MM.1S (cell line): ENCODE data around the gene DGCR8.

Experiments used
- DNase-seq: peaks from one replicate; pipeline ENCODE4 v3.0.0-alpha.2; 2015
- H2AFZ ChIP-seq: fragments of 300-600 bp; sonication (generic); 2 replicates; pipeline ENCODE4 v1.6.0; 2016; ENCODE audit warnings: antibody characterized with exemption, low read length
- H3F3A ChIP-seq: fragments of 300-600 bp; sonication (generic); 2 replicates; pipeline ENCODE4 v1.6.1; 2016; ENCODE audit warnings: mild to moderate bottlenecking, antibody characterized with exemption, low read length, moderate library complexity, mixed read lengths; ENCODE audit not compliant: insufficient read depth
- H3K27ac ChIP-seq: fragments of 300-600 bp; sonication (generic); 2 replicates; pipeline ENCODE4 v1.5.1; 2016; ENCODE audit warnings: mild to moderate bottlenecking, low read length
- H3K27me3 ChIP-seq: fragments of 300-600 bp; sonication (generic); replicated peaks from 2 replicates; pipeline ENCODE4 v1.6.0; 2016; ENCODE audit warnings: low read length; ENCODE audit not compliant: insufficient read depth
- H3K36me3 ChIP-seq: fragments of 300-600 bp; sonication (generic); replicated peaks from 2 replicates; pipeline ENCODE4 v1.6.1; 2016; ENCODE audit warnings: mild to moderate bottlenecking, low read length, mixed read lengths; ENCODE audit not compliant: insufficient read depth
- H3K4me1 ChIP-seq: fragments of 300-600 bp; sonication (generic); 2 replicates; pipeline ENCODE4 v1.6.1; 2016; ENCODE audit warnings: low read length, mixed read lengths
- H3K4me2 ChIP-seq: fragments of 300-600 bp; sonication (generic); 2 replicates; pipeline ENCODE4 v1.6.0; 2016; ENCODE audit warnings: low read depth, low read length
- H3K4me3 ChIP-seq: fragments of 300-600 bp; sonication (generic); 2 replicates; pipeline ENCODE4 v1.5.1; 2016; ENCODE audit warnings: low read length, mixed read lengths
- H3K79me2 ChIP-seq: fragments of 300-600 bp; sonication (generic); 2 replicates; pipeline ENCODE4 v1.6.1; 2016; ENCODE audit warnings: mixed run types, low read length, mixed read lengths
- H3K9ac ChIP-seq: fragments of 300-600 bp; sonication (generic); 2 replicates; pipeline ENCODE4 v1.6.1; 2016; ENCODE audit warnings: low read length, mixed read lengths
- H3K9me2 ChIP-seq: fragments of 300-600 bp; sonication (generic); replicated peaks from 2 replicates; pipeline ENCODE4 v1.6.1; 2016; ENCODE audit warnings: mild to moderate bottlenecking, low read length, mixed read lengths; ENCODE audit not compliant: insufficient read depth
- H3K9me3 ChIP-seq: fragments of 300-600 bp; sonication (generic); replicated peaks from 2 replicates; pipeline ENCODE4 v1.6.1; 2016; ENCODE audit warnings: mild to moderate bottlenecking, low read length, mixed read lengths; ENCODE audit not compliant: insufficient read depth
- H4K20me1 ChIP-seq: fragments of 300-600 bp; sonication (generic); 2 replicates; pipeline ENCODE4 v1.6.1; 2016; ENCODE audit warnings: mild to moderate bottlenecking, low read length, moderate library complexity, mixed read lengths; ENCODE audit not compliant: insufficient read depth
- EZH2 ChIP-seq: fragments of 300-600 bp; sonication (generic); optimal IDR thresholded peaks from 2 replicates; pipeline ENCODE3; 2017; ENCODE audit warnings: low read depth, mild to moderate bottlenecking, antibody characterized with exemption, low read length, mixed read lengths
- EZH2phosphoT487 ChIP-seq: fragments of 300-600 bp; sonication (generic); IDR thresholded peaks from 2 replicates; pipeline ENCODE4 v1.6.1; 2018; ENCODE audit warnings: antibody characterized with exemption, low read length
- TF ChIP-seq, protein P1 (sequence below): fragments of 300-600 bp; sonication (generic); IDR thresholded peaks from 2 replicates; pipeline ENCODE4 v1.5.1; 2016; ENCODE audit warnings: antibody characterized with exemption, low read length, mixed read lengths

DGCR8 gene

GRCh38 chr22:20107471-20107901, 27.4 kb downstream of the DGCR8 start:
- H2AFZ ChIP-seq: no peak overlapping the region
- no peaks in the 10 kb centered on the region for H3K4me1 ChIP-seq
- H3K27me3 ChIP-seq: no peaks in the 10 kb centered on the region
- no peak overlapping the region for H3K27ac ChIP-seq
- peaks cover 35% of the 10 kb centered on the region for H3K79me2 ChIP-seq
- no peak overlapping the region for H3K4me3 ChIP-seq
- H3K9me3 ChIP-seq: no peaks in the 10 kb centered on the region
- H3K36me3 ChIP-seq: peaks cover 9% of the 10 kb centered on the region
- DNase-seq: no peak
- no peaks in the 10 kb centered on the region for H3K9me2 ChIP-seq
- no peak overlapping the region for H3K9ac ChIP-seq
- TF ChIP-seq EZH2phosphoT487 (no peak), EZH2 (no peak)
- TF ChIP-seq, protein P1, sequence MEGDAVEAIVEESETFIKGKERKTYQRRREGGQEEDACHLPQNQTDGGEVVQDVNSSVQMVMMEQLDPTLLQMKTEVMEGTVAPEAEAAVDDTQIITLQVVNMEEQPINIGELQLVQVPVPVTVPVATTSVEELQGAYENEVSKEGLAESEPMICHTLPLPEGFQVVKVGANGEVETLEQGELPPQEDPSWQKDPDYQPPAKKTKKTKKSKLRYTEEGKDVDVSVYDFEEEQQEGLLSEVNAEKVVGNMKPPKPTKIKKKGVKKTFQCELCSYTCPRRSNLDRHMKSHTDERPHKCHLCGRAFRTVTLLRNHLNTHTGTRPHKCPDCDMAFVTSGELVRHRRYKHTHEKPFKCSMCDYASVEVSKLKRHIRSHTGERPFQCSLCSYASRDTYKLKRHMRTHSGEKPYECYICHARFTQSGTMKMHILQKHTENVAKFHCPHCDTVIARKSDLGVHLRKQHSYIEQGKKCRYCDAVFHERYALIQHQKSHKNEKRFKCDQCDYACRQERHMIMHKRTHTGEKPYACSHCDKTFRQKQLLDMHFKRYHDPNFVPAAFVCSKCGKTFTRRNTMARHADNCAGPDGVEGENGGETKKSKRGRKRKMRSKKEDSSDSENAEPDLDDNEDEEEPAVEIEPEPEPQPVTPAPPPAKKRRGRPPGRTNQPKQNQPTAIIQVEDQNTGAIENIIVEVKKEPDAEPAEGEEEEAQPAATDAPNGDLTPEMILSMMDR: no peak
- no peak overlapping the region for H3K4me2 ChIP-seq
- no peaks in the 10 kb centered on the region for H4K20me1 ChIP-seq
- H3F3A ChIP-seq: peaks cover 23% of the 10 kb centered on the region

DNA sequence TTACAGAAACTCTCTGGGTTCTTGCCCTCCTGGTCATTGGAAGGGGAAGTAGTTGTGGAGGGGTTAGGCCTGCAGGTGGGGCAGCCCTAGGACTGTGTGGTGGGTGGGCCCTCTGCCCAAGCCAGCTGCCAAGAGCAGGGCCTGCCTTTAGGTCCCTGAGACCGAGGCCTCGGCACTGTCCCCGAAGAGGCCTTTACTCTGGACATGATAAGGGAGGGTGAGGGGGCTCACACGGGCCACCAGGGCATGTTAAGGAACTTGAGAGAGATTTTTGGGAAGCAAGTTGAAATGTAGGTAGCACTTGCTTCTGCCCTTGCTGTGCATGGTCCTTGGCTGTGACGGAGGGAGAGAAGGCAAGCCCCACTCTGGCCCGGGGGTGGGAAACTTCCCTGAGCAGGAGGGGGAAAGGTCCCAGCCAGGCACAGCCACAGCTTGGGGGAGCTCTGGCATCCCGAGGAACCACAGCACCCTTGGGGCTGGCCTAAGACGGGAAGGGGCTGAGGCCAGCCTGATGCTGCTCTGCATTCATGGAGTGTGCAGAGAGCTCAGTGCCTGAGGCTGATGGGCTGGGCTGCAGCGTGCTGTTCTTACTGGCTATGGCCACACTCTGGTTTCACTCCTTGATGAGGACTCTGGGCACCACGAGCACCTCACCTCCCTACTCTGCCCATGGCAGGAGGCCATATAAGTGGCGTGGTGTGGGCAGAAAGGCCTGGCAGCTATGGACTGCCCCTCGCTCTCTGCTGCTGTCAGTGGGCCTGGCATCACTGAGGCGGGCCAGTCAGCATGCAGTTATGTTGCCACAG, 28.1 kb downstream of the DGCR8 start:
- H3K4me2 ChIP-seq: no peak overlapping the region
- no peaks in the 10 kb centered on the region for H3K4me1 ChIP-seq
- no peak overlapping the region for H3K27ac ChIP-seq
- H3K9me3 ChIP-seq: no peaks in the 10 kb centered on the region
- peaks cover 23% of the 10 kb centered on the region for H3F3A ChIP-seq
- no peaks in the 10 kb centered on the region for H4K20me1 ChIP-seq
- no peaks in the 10 kb centered on the region for H3K9me2 ChIP-seq
- peaks cover 12% of the 10 kb centered on the region for H3K36me3 ChIP-seq
- no peak overlapping the region for H3K4me3 ChIP-seq
- no peak overlapping the region for H3K9ac ChIP-seq
- H3K27me3 ChIP-seq: no peaks in the 10 kb centered on the region
- H3K79me2 ChIP-seq: peaks cover 37% of the 10 kb centered on the region
- TF ChIP-seq EZH2phosphoT487 (no peak), EZH2 (no peak)
- TF ChIP-seq, protein P1: no peak
- DNase-seq: no peak
- H2AFZ ChIP-seq: no peak overlapping the region

GRCh38 chr22:20108757-20109230, 28.8 kb downstream of the DGCR8 start:
- Histone ChIP-seq H3K4me3 (no peak overlapping the region), H2AFZ (no peak overlapping the region), H3K4me1 (no peaks in the 10 kb centered on the region), H3K27ac (no peak overlapping the region), H3K9ac (no peak overlapping the region), H3F3A (peaks cover 23% of the 10 kb centered on the region), H3K36me3 (peaks cover 12% of the 10 kb centered on the region), H3K9me3 (no peaks in the 10 kb centered on the region), H3K79me2 (peaks cover 37% of the 10 kb centered on the region), H3K4me2 (no peak overlapping the region), H3K9me2 (no peaks in the 10 kb centered on the region), H3K27me3 (no peaks in the 10 kb centered on the region), H4K20me1 (no peaks in the 10 kb centered on the region)
- TF ChIP-seq EZH2 (no peak), EZH2phosphoT487 (no peak)
- TF ChIP-seq, protein P1: no peak
- DNase-seq: no peak
